HCT116 (cell line): Measurements from ENCODE around the gene SPTSSA. TPM values are rescaled to one million over a fixed set of nuclear protein-coding genes. Genes with fewer than 3 reads are reported as not detected.

ENCODE experiments used
- ATAC-seq: fragments of 200-7000 bp; cut with Tn5 transposase; 2 replicates; pipeline ENCODE4 v1.9.1; 2020; ENCODE audit warnings: mild to moderate bottlenecking, moderate library complexity
- BruUV-seq: library from RNA; stranded (reverse); fragments of 400-500 nt; replicated peaks from 2 replicates; lab custom pipeline; 2021; lab: Mats Ljungman, UMichigan
- CTCF ChIA-PET: fragments of 300-600 bp; sonication (Branson Sonifier 250); formaldehyde crosslinking; loops from one replicate; lab custom pipeline; 2021; ENCODE audit warnings: antibody characterized with exemption; lab: Charles Lee
- POLR2A ChIA-PET: fragments of 300-600, 350-600 bp; sonication (Branson Sonifier 250); formaldehyde crosslinking; loops from one replicate; lab custom pipeline; 2021; ENCODE audit warnings: antibody characterized with exemption; lab: Charles Lee
- RAD21 ChIA-PET, 2 experiments: fragments of 300-600 bp; sonication (Branson Sonifier 250); formaldehyde crosslinking; loops; one replicate each; lab custom pipeline; 2023; ENCODE audit warnings: low total read pairs in 2 of 2; ENCODE audit not compliant: uncharacterized antibody in 2 of 2, unreplicated experiment in 2 of 2, low non-redundant PET in 1 of 2; lab: Charles Lee
- DNase-seq: peaks from one replicate; pipeline ENCODE4 v3.0.0-alpha.2; 2010; ENCODE audit warnings: low read depth, low spot score
- H2AFZ ChIP-seq: fragments of 200-600 bp; shearing (Covaris generic), sonication (generic); 2 replicates; pipeline ENCODE4 v1.6.1; 2017; ENCODE audit warnings: low read depth, mixed run types, mixed read lengths, antibody characterized with exemption, low read length; ENCODE audit not compliant: poor library complexity, severe bottlenecking
- H3K27ac ChIP-seq: 2 replicates; pipeline ENCODE4 v1.5.1; 2012; ENCODE audit warnings: low read depth, low read length
- H3K27me3 ChIP-seq: fragments of 200-600 bp; sonication (generic); 2 replicates; pipeline ENCODE4 v1.6.1; 2016; ENCODE audit warnings: mixed run types, low read length, mixed read lengths; ENCODE audit not compliant: insufficient read depth
- H3K36me3 ChIP-seq, 2 experiments: fragments of 200-500 bp in 1 of 2; fragments of 200-600 bp in 1 of 2; sonication (Bioruptor generic) in 1 of 2; sonication (generic) in 1 of 2; 2 replicates each; pipeline versions ENCODE4 v1.5.1 to v1.6.1; 2014 to 2016; ENCODE audit warnings: low read length in 2 of 2, inconsistent platforms in 1 of 2, mixed read lengths in 1 of 2, mixed run types in 1 of 2; ENCODE audit not compliant: insufficient read depth in 2 of 2, control insufficient read depth in 1 of 2
- H3K4me1 ChIP-seq, 2 experiments: fragments of 200-600 bp in 1 of 2; sonication (generic) in 1 of 2; 2 replicates each; pipeline versions ENCODE4 v1.5.1 to v1.6.1; 2012 to 2017; ENCODE audit warnings: low read length in 2 of 2, inconsistent platforms in 1 of 2, mild to moderate bottlenecking in 1 of 2, mixed read lengths in 1 of 2, mixed run types in 1 of 2, moderate library complexity in 1 of 2; ENCODE audit not compliant: insufficient read depth in 2 of 2, control insufficient read depth in 1 of 2
- H3K4me2 ChIP-seq: fragments of 200-600 bp; sonication (generic); 2 replicates; pipeline ENCODE4 v1.6.1; 2017; ENCODE audit warnings: mixed run types, low read length, mixed read lengths
- H3K4me3 ChIP-seq, 2 experiments: fragments of 200-600 bp in 1 of 2; sonication (generic) in 1 of 2; replicated peaks in 1 of 2; 2 replicates each; pipeline ENCODE4 v1.5.1; 2011 to 2016; ENCODE audit warnings: low read length in 2 of 2, control low read depth in 1 of 2, low read depth in 1 of 2, mild to moderate bottlenecking in 1 of 2, mixed read lengths in 1 of 2, mixed run types in 1 of 2
- H3K79me2 ChIP-seq: fragments of 200-600 bp; sonication (generic); 2 replicates; pipeline ENCODE4 v1.6.1; 2017; ENCODE audit warnings: mild to moderate bottlenecking, mixed run types, low read length, moderate library complexity, mixed read lengths; ENCODE audit not compliant: insufficient read depth
- H3K9ac ChIP-seq: fragments of 200-600 bp; sonication (generic); 2 replicates; pipeline ENCODE4 v1.6.1; 2016; ENCODE audit warnings: low read length, mixed read lengths
- H3K9me2 ChIP-seq: fragments of 200-600 bp; sonication (generic), shearing (Covaris generic); 2 replicates; pipeline ENCODE4 v1.6.1; 2017; ENCODE audit warnings: mixed run types, mild to moderate bottlenecking, moderate library complexity; ENCODE audit not compliant: insufficient read depth
- H3K9me3 ChIP-seq, 2 experiments: fragments of 200-500 bp in 1 of 2; fragments of 200-600 bp in 1 of 2; sonication (Bioruptor generic) in 1 of 2; sonication (generic) in 1 of 2; 2 replicates each; pipeline ENCODE4 v1.6.1; 2014 to 2017; ENCODE audit warnings: low read length in 2 of 2, mixed read lengths in 2 of 2, inconsistent platforms in 1 of 2, low read depth in 1 of 2, mild to moderate bottlenecking in 1 of 2, mixed run types in 1 of 2, moderate library complexity in 1 of 2; ENCODE audit not compliant: control insufficient read depth in 1 of 2, insufficient read depth in 1 of 2
- H4K20me1 ChIP-seq: fragments of 200-600 bp; sonication (generic), shearing (Covaris generic); 2 replicates; pipeline ENCODE4 v1.6.1; 2017; ENCODE audit warnings: mixed run types, mild to moderate bottlenecking, moderate library complexity; ENCODE audit not compliant: insufficient read depth
- ATF3 ChIP-seq: IDR thresholded peaks from 2 replicates; pipeline ENCODE4 v1.6.1; 2012
- CEBPB ChIP-seq: IDR thresholded peaks from 2 replicates; pipeline ENCODE4 v1.6.1; 2012; ENCODE audit warnings: low read depth
- MAX ChIP-seq: IDR thresholded peaks from 2 replicates; pipeline ENCODE4 v1.6.1; 2012
- REST ChIP-seq: IDR thresholded peaks from 2 replicates; pipeline ENCODE4 v1.6.1; 2012; ENCODE audit warnings: low read depth
- intact Hi-C: fragments of 100-400 bp; cut with micrococcal nuclease; formaldehyde crosslinking; loops from 2 replicates; pipeline ENCODE4 v1.10.0; 2022
- total RNA-seq: library from RNA; stranded (reverse); gene quantifications from one replicate; pipeline ENCODE4 v1.2.1, GENCODE V29; 2021; ENCODE audit not compliant: unreplicated experiment

SPTSSA gene
- total RNA-seq, 1 experiment from 2014 or later, result 17.0 TPM

- Histone ChIP-seq H3K4me2 (no peak overlapping the region), H3K79me2 (peaks cover 80% of the 10 kb centered on the region), H3K9me3 (no peaks in the 10 kb centered on the region), H3K4me3 (no peak overlapping the region), H3K27ac (no peak overlapping the region), H3K36me3 (peaks cover 4% of the 10 kb centered on the region in 2 experiments), H2AFZ (no peak overlapping the region), H3K9me2 (no peaks in the 10 kb centered on the region), H4K20me1 (no peaks in the 10 kb centered on the region), H3K4me1 (no peaks in the 10 kb centered on the region), H3K27me3 (no peaks in the 10 kb centered on the region), H3K9ac (no peak overlapping the region)
- CTCF ChIA-PET, result no interaction called here
- DNase-seq (no peak), ATAC-seq (no peak)
- RAD21 ChIA-PET, result no interaction called here
- TF ChIP-seq ATF3, result no peak
- no peak for TF ChIP-seq CEBPB
- TF ChIP-seq REST, result no peak
- no peak for TF ChIP-seq MAX
- BruUV-seq, result no TSS peak
- POLR2A ChIA-PET, result no interaction called here
- intact Hi-C loops, result no loop called here
These were observed 11.5 kb downstream of the SPTSSA start for GRCh38 chr14:34450542-34450915.
